Neural cell (in vitro differentiated cells): ENCODE measurements around the gene C9orf72. TPM values are rescaled to one million over a fixed set of nuclear protein-coding genes. Genes with fewer than 3 reads are reported as not detected.

Experiments
- H2AFZ ChIP-seq: fragments of 200-600, 300-800 bp; sonication (generic), shearing (Covaris generic); 2 replicates; pipeline ENCODE4 v1.6.0; 2014; ENCODE audit warnings: low read depth, mild to moderate bottlenecking, antibody characterized with exemption, low read length, moderate library complexity
- H3F3A ChIP-seq: fragments of 200-600 bp; shearing (Covaris generic); 2 replicates; pipeline ENCODE4 v1.6.1; 2016; ENCODE audit warnings: mild to moderate bottlenecking, moderate library complexity, mixed read lengths, antibody characterized with exemption, low read length; ENCODE audit not compliant: insufficient read depth, poor library complexity, severe bottlenecking
- H3K27ac ChIP-seq: fragments of 200-600, 300-800 bp; sonication (generic), shearing (Covaris generic); 2 replicates; pipeline ENCODE4 v1.5.1; 2014; ENCODE audit warnings: mild to moderate bottlenecking, low read length, moderate library complexity
- H3K27me3 ChIP-seq: fragments of 300-800, 200-600 bp; sonication (generic), shearing (Covaris generic); 2 replicates; pipeline ENCODE4 v1.6.0; 2014; ENCODE audit warnings: mild to moderate bottlenecking, low read depth, low read length, moderate library complexity; ENCODE audit not compliant: insufficient read depth
- H3K36me3 ChIP-seq: fragments of 300-800, 200-600 bp; sonication (generic), shearing (Covaris generic); 2 replicates; pipeline ENCODE4 v1.5.1; 2014; ENCODE audit warnings: mild to moderate bottlenecking, antibody characterized with exemption, low read length, moderate library complexity; ENCODE audit not compliant: insufficient read depth
- H3K4me2 ChIP-seq: fragments of 300-800, 200-600 bp; sonication (generic), shearing (Covaris generic); 2 replicates; pipeline ENCODE4 v1.6.0; 2014; ENCODE audit warnings: mild to moderate bottlenecking, low read length
- H3K4me3 ChIP-seq: fragments of 300-800, 200-600 bp; sonication (generic), shearing (Covaris generic); 2 replicates; pipeline ENCODE4 v1.5.1; 2014; ENCODE audit warnings: mild to moderate bottlenecking, low read length, moderate library complexity
- H3K79me2 ChIP-seq: fragments of 200-600 bp; shearing (Covaris generic); replicated peaks from 2 replicates; pipeline ENCODE4 v1.6.0; 2014; ENCODE audit warnings: mild to moderate bottlenecking, low read length, moderate library complexity; ENCODE audit not compliant: insufficient read depth
- H3K9ac ChIP-seq: fragments of 300-800, 200-600 bp; sonication (generic), shearing (Covaris generic); 2 replicates; pipeline ENCODE4 v1.6.1; 2016; ENCODE audit warnings: mild to moderate bottlenecking, low read length, mixed read lengths
- H3K9me2 ChIP-seq: fragments of 200-600 bp; shearing (Covaris generic); 2 replicates; pipeline ENCODE4 v1.6.1; 2016; ENCODE audit warnings: mild to moderate bottlenecking, low read length, mixed read lengths; ENCODE audit not compliant: insufficient read depth
- H3K9me3 ChIP-seq: fragments of 200-600, 300-800 bp; sonication (generic), shearing (Covaris generic); 2 replicates; pipeline ENCODE4 v1.6.1; 2016; ENCODE audit warnings: mild to moderate bottlenecking, mixed run types, low read length, moderate library complexity, mixed read lengths
- H4K20me1 ChIP-seq: fragments of 200-600 bp; shearing (Covaris generic); 2 replicates; pipeline ENCODE4 v1.6.1; 2016; ENCODE audit warnings: mild to moderate bottlenecking, mixed run types; ENCODE audit not compliant: insufficient read depth
- EP300 ChIP-seq: fragments of 450-650 bp; conservative IDR thresholded peaks from 2 replicates; pipeline ENCODE4 v1.6.1; 2014; ENCODE audit warnings: antibody characterized with exemption, mild to moderate bottlenecking, moderate library complexity; ENCODE audit not compliant: poor library complexity, severe bottlenecking
- EZH2 ChIP-seq: fragments of 200-600, 300-800 bp; shearing (Covaris generic), sonication (generic); IDR thresholded peaks from 2 replicates; pipeline ENCODE4 v1.6.1; 2014; ENCODE audit warnings: antibody characterized with exemption, low read length, borderline replicate concordance, mild to moderate bottlenecking; ENCODE audit not compliant: insufficient read depth, poor library complexity, severe bottlenecking
- MXI1 ChIP-seq: fragments of 450-650 bp; conservative IDR thresholded peaks from 2 replicates; pipeline ENCODE4 v1.6.1; 2014; ENCODE audit warnings: antibody characterized with exemption, mild to moderate bottlenecking; ENCODE audit not compliant: poor library complexity, severe bottlenecking
- POLR2AphosphoS5 ChIP-seq: IDR thresholded peaks from 2 replicates; pipeline ENCODE4 v1.6.1; 2012
- RAD21 ChIP-seq: fragments of 450-650 bp; conservative IDR thresholded peaks from 2 replicates; pipeline ENCODE4 v1.6.1; 2014; ENCODE audit warnings: antibody characterized with exemption, mild to moderate bottlenecking, moderate library complexity
- REST ChIP-seq: IDR thresholded peaks from 2 replicates; pipeline ENCODE4 v1.6.1; 2012; ENCODE audit warnings: borderline replicate concordance
- SMC3 ChIP-seq: fragments of 450-650 bp; conservative IDR thresholded peaks from 2 replicates; pipeline ENCODE4 v1.6.1; 2014; ENCODE audit warnings: antibody characterized with exemption, mild to moderate bottlenecking, moderate library complexity; ENCODE audit not compliant: poor library complexity
- TAF1 ChIP-seq: IDR thresholded peaks from 2 replicates; pipeline ENCODE4 v1.6.1; 2012; ENCODE audit warnings: low read depth
- polyA plus RNA-seq: library from polyadenylated mRNA; depleted of rRNA; stranded (reverse); fragments of >200 nt; gene quantifications from 2 replicates; pipeline ENCODE4 v1.2.3, GENCODE V29; 2014
- TF ChIP-seq, protein P1 (sequence below): fragments of 450-650 bp; IDR thresholded peaks from 2 replicates; pipeline ENCODE4 v1.5.1; 2014; ENCODE audit warnings: antibody characterized with exemption, mild to moderate bottlenecking, moderate library complexity; ENCODE audit not compliant: poor library complexity, severe bottlenecking

Gene C9orf72
- polyA plus RNA-seq, 1 donor from 2014 or later: 166 TPM

DNA sequence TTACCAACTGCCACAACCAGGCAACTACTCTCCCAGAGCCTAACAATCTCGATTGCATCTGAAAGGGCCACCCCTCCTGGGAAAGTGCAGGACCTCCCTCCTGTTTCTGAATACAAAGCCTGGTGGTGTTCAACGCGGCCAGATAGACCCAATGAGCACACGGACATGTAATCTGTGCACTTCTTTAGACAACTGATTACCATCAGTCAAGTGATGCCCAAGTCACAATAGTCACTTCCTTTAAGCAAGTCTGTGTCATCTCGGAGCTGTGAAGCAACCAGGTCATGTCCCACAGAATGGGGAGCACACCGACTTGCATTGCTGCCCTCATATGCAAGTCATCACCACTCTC, 739 bp downstream of the C9orf72 start:
- peak overlapping the region; percentile 96 for H3K9ac ChIP-seq
- H2AFZ ChIP-seq: peak overlapping the region; percentile 84
- peak overlapping the region; percentile 89 for H3K4me3 ChIP-seq
- H3K27me3 ChIP-seq: no peaks in the 10 kb centered on the region
- H3F3A ChIP-seq: peaks cover 18% of the 10 kb centered on the region
- H3K36me3 ChIP-seq: no peaks in the 10 kb centered on the region
- H3K9me3 ChIP-seq: no peaks in the 10 kb centered on the region
- H3K9me2 ChIP-seq: no peaks in the 10 kb centered on the region
- TF ChIP-seq RAD21 (no peak), POLR2AphosphoS5 (peak; percentile 58), MXI1 (peak; percentile 36)
- H3K4me2 ChIP-seq: peak overlapping the region; percentile 94
- H3K27ac ChIP-seq: peak overlapping the region; percentile 94
- no peaks in the 10 kb centered on the region for H4K20me1 ChIP-seq
- H3K79me2 ChIP-seq: peaks cover 34% of the 10 kb centered on the region

DNA sequence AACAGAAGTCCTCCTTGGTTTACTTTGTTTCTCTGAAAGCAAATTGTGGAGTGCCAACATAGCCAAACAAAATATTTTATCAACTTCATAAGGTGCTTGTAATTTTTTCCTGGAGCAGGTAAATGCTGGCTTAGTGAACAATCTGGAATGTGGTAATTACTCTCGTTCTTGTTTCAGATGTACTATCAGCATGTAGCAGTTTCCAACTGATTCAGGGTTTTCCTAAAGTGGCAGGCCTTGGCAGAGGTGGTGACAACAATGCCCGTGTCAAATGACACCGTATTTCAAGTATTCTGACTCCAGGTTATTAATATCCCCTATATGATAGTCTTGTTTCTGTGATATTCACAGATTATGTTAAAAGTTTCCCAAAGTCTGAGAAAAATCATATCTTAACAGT, 1.2 kb downstream of the C9orf72 start:
- Histone ChIP-seq H2AFZ (no peak overlapping the region), H3K9ac (peak overlapping the region; percentile 96), H3K27me3 (no peaks in the 10 kb centered on the region), H3K36me3 (no peaks in the 10 kb centered on the region), H3K79me2 (peaks cover 35% of the 10 kb centered on the region), H3K4me2 (peak overlapping the region; percentile 94), H4K20me1 (no peaks in the 10 kb centered on the region), H3K9me2 (no peaks in the 10 kb centered on the region), H3K4me3 (peak overlapping the region; percentile 89), H3F3A (peaks cover 18% of the 10 kb centered on the region), H3K27ac (peak overlapping the region; percentile 94), H3K9me3 (no peaks in the 10 kb centered on the region)
- no peak for TF ChIP-seq SMC3
- no peak for TF ChIP-seq MXI1

DNA sequence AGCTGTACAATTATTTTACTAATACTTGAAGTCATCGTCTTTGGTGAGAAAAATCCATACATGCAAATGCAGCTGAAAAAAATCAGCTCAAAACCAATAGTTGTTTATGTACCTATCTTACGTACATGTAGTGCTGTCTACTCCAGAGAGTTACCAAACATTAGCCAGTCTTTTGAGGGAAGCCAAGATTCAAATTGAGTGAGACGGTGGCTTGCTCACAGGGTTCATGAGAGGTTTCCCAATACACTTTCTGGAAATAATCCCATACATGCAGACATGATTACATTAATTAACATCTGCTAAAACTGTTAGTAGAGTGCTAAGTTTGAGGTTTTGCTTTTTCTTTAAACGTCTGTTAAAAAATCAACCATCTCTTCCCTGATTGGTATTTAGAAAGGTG, 2.3 kb downstream of the C9orf72 start:
- no peak overlapping the region for H3K9ac ChIP-seq
- H3K79me2 ChIP-seq: peaks cover 35% of the 10 kb centered on the region
- no peaks in the 10 kb centered on the region for H3K9me2 ChIP-seq
- no peaks in the 10 kb centered on the region for H3K36me3 ChIP-seq
- no peaks in the 10 kb centered on the region for H3K9me3 ChIP-seq
- no peak overlapping the region for H3K27ac ChIP-seq
- no peaks in the 10 kb centered on the region for H4K20me1 ChIP-seq
- no peak overlapping the region for H2AFZ ChIP-seq
- H3K27me3 ChIP-seq: no peaks in the 10 kb centered on the region
- H3K4me3 ChIP-seq: peak overlapping the region; percentile 89
- TF ChIP-seq POLR2AphosphoS5 (no peak), EP300 (no peak), MXI1 (no peak), EZH2 (no peak), REST (no peak), SMC3 (no peak), RAD21 (no peak), TAF1 (no peak)
- TF ChIP-seq, protein P1, sequence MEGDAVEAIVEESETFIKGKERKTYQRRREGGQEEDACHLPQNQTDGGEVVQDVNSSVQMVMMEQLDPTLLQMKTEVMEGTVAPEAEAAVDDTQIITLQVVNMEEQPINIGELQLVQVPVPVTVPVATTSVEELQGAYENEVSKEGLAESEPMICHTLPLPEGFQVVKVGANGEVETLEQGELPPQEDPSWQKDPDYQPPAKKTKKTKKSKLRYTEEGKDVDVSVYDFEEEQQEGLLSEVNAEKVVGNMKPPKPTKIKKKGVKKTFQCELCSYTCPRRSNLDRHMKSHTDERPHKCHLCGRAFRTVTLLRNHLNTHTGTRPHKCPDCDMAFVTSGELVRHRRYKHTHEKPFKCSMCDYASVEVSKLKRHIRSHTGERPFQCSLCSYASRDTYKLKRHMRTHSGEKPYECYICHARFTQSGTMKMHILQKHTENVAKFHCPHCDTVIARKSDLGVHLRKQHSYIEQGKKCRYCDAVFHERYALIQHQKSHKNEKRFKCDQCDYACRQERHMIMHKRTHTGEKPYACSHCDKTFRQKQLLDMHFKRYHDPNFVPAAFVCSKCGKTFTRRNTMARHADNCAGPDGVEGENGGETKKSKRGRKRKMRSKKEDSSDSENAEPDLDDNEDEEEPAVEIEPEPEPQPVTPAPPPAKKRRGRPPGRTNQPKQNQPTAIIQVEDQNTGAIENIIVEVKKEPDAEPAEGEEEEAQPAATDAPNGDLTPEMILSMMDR: no peak
- peaks cover 18% of the 10 kb centered on the region for H3F3A ChIP-seq
- no peak overlapping the region for H3K4me2 ChIP-seq
